ENCODE data around the gene TTC21A.

GRCh38 chr3:39064646-39065045 is 42.8 kb upstream of the TTC21A start:
- TF ChIP-seq YY1 (IDR thresholded peaks at IDR 0.05; ENCODE audit: low read depth) (no peak), EP300 (IDR thresholded peaks at IDR 0.05; ENCODE audit: borderline replicate concordance) (no peak), RAD21 (IDR thresholded peaks at IDR 0.05; ENCODE audit: low read depth) (no peak), EGR1 (IDR thresholded peaks at IDR 0.05) (no peak)
- TF ChIP-seq, protein P1, sequence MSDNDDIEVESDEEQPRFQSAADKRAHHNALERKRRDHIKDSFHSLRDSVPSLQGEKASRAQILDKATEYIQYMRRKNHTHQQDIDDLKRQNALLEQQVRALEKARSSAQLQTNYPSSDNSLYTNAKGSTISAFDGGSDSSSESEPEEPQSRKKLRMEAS (IDR thresholded peaks at IDR 0.05) = no peak
